HL-60 (cell line): ENCODE results near the gene TGFBR3L.

Experiments
- GABPA ChIP-seq: IDR thresholded peaks from 2 replicates; pipeline ENCODE4 v1.6.1; 2012; ENCODE audit warnings: low read depth
- POLR2AphosphoS5 ChIP-seq: IDR thresholded peaks from 2 replicates; pipeline ENCODE4 v1.6.1; 2012; ENCODE audit warnings: low read depth
- REST ChIP-seq: IDR thresholded peaks from 2 replicates; pipeline ENCODE4 v1.6.1; 2012; ENCODE audit warnings: low read depth; ENCODE audit not compliant: insufficient replicate concordance
- TF ChIP-seq, protein P1 (sequence below): IDR thresholded peaks from one replicate; pipeline ENCODE4 v1.5.1; 2011; ENCODE audit warnings: low read length, control low read depth, inconsistent platforms; ENCODE audit not compliant: insufficient read depth

DNA sequence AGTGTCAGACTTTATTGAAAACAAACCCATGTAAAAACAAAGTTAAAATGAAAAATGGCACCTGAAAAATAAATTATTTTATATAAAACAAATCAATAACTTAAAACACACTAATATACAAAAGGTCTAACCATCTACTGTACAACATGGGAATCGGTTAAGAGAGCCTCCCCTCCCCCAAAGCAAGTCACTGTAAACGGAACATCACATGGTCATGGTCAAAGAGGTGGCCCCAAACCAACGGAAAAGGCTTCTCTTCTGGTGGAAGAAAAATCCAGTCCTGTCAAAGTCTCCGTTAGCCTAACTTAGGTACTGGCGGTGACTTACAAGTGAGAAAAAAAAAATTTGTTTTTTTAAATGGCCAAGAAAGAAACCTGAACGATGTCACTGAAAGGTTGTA, 44.6 kb downstream of the TGFBR3L start:
- TF ChIP-seq, protein P1, sequence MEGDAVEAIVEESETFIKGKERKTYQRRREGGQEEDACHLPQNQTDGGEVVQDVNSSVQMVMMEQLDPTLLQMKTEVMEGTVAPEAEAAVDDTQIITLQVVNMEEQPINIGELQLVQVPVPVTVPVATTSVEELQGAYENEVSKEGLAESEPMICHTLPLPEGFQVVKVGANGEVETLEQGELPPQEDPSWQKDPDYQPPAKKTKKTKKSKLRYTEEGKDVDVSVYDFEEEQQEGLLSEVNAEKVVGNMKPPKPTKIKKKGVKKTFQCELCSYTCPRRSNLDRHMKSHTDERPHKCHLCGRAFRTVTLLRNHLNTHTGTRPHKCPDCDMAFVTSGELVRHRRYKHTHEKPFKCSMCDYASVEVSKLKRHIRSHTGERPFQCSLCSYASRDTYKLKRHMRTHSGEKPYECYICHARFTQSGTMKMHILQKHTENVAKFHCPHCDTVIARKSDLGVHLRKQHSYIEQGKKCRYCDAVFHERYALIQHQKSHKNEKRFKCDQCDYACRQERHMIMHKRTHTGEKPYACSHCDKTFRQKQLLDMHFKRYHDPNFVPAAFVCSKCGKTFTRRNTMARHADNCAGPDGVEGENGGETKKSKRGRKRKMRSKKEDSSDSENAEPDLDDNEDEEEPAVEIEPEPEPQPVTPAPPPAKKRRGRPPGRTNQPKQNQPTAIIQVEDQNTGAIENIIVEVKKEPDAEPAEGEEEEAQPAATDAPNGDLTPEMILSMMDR: no peak
- no peak for TF ChIP-seq REST
- no peak for TF ChIP-seq POLR2AphosphoS5
- TF ChIP-seq GABPA: no peak
